Erythroblast (primary cell): ENCODE measurements around the gene MECP2.

ENCODE experiments used
- GATA1 ChIP-seq: IDR thresholded peaks from 2 replicates; pipeline ENCODE4 v1.6.1; 2011; ENCODE audit warnings: low read depth, mild to moderate bottlenecking, control low read depth, low read length, moderate library complexity
- POLR2A ChIP-seq: IDR thresholded peaks from 2 replicates; pipeline ENCODE4 v1.6.1; 2011; ENCODE audit warnings: mild to moderate bottlenecking, low read length

DNA sequence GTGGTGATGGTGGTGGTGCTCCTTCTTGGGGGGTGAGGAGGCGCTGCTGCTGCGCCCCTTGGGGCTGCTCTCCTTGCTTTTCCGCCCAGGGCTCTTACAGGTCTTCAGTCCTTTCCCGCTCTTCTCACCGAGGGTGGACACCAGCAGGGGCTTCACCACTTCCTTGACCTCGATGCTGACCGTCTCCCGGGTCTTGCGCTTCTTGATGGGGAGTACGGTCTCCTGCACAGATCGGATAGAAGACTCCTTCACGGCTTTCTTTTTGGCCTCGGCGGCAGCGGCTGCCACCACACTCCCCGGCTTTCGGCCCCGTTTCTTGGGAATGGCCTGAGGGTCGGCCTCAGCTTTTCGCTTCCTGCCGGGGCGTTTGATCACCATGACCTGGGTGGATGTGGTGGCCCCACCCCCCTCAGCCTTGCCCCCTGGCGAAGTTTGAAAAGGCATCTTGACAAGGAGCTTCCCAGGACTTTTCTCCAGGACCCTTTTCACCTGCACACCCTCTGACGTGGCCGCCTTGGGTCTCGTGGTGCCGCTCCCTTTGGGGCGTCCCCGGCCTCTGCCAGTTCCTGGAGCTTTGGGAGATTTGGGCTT is 66.7 kb downstream of the MECP2 start:
- TF ChIP-seq POLR2A (no peak), GATA1 (no peak)
